ENCODE results near the gene PACSIN1. TPM values are rescaled to one million over a fixed set of nuclear protein-coding genes. Genes with fewer than 3 reads are reported as not detected.

Gene PACSIN1
- total RNA-seq, 1 experiment from 2014 or later, result not detected

- Histone ChIP-seq H3K9me3 (replicated peaks) (no peaks in the 10 kb centered on the region), H3K4me3 (no peak overlapping the region), H3K27me3 (replicated peaks) (no peaks in the 10 kb centered on the region), H3K36me3 (no peaks in the 10 kb centered on the region), H3K27ac (no peak overlapping the region), H3K4me1 (replicated peaks) (no peaks in the 10 kb centered on the region)
- no peak for DNase-seq (ENCODE audit: low read depth in 1 of 2, low spot score in 2 of 2)
Measured at GRCh38 chr6:34549804-34550202, 83.9 kb downstream of the PACSIN1 start.

GRCh38 chr6:34551720-34552119, 85.8 kb downstream of the PACSIN1 start:
- no peaks in the 10 kb centered on the region for H3K9me3 ChIP-seq (replicated peaks)
- H3K27ac ChIP-seq, result no peak overlapping the region
- no peaks in the 10 kb centered on the region for H3K27me3 ChIP-seq (replicated peaks)
- H3K4me1 ChIP-seq (replicated peaks), result no peaks in the 10 kb centered on the region
- H3K4me3 ChIP-seq, result no peak overlapping the region
- no peak for DNase-seq (ENCODE audit: low read depth in 1 of 2, low spot score in 2 of 2)
- no peaks in the 10 kb centered on the region for H3K36me3 ChIP-seq

- Histone ChIP-seq H3K27me3 (replicated peaks) (no peaks in the 10 kb centered on the region), H3K36me3 (no peaks in the 10 kb centered on the region), H3K4me3 (no peak overlapping the region), H3K4me1 (replicated peaks) (no peaks in the 10 kb centered on the region), H3K9me3 (replicated peaks) (no peaks in the 10 kb centered on the region), H3K27ac (no peak overlapping the region)
- DNase-seq (ENCODE audit: low read depth in 1 of 2, low spot score in 2 of 2), result no peak
Measured at GRCh38 chr6:34552620-34553019, 86.7 kb downstream of the PACSIN1 start.

- Histone ChIP-seq H3K27ac (no peak overlapping the region), H3K27me3 (replicated peaks) (no peaks in the 10 kb centered on the region), H3K4me1 (replicated peaks) (no peaks in the 10 kb centered on the region), H3K4me3 (no peak overlapping the region), H3K36me3 (no peaks in the 10 kb centered on the region), H3K9me3 (replicated peaks) (no peaks in the 10 kb centered on the region)
- DNase-seq (ENCODE audit: low read depth in 1 of 2, low spot score in 2 of 2), result no peak
Measured at GRCh38 chr6:34553146-34553545, 87.3 kb downstream of the PACSIN1 start.

- Histone ChIP-seq H3K36me3 (no peaks in the 10 kb centered on the region), H3K27ac (no peak overlapping the region), H3K4me3 (no peak overlapping the region), H3K27me3 (replicated peaks) (no peaks in the 10 kb centered on the region), H3K9me3 (replicated peaks) (no peaks in the 10 kb centered on the region), H3K4me1 (replicated peaks) (no peaks in the 10 kb centered on the region)
- no peak for DNase-seq (ENCODE audit: low read depth in 1 of 2, low spot score in 2 of 2)
Measured at GRCh38 chr6:34553750-34554149, 87.9 kb downstream of the PACSIN1 start.

GRCh38 chr6:34554291-34555006, 88.6 kb downstream of the PACSIN1 start:
- no peaks in the 10 kb centered on the region for H3K9me3 ChIP-seq (replicated peaks)
- H3K27me3 ChIP-seq (replicated peaks), result no peaks in the 10 kb centered on the region
- no peak overlapping the region for H3K27ac ChIP-seq
- no peak overlapping the region for H3K4me3 ChIP-seq
- H3K36me3 ChIP-seq, result no peaks in the 10 kb centered on the region
- H3K4me1 ChIP-seq (replicated peaks), result no peaks in the 10 kb centered on the region
- DNase-seq (ENCODE audit: low read depth in 1 of 2, low spot score in 2 of 2), result no peak

GRCh38 chr6:34555007-34555322, 89.1 kb downstream of the PACSIN1 start:
- Histone ChIP-seq H3K9me3 (replicated peaks) (no peaks in the 10 kb centered on the region), H3K27ac (no peak overlapping the region), H3K27me3 (replicated peaks) (no peaks in the 10 kb centered on the region), H3K4me1 (replicated peaks) (no peaks in the 10 kb centered on the region), H3K36me3 (no peaks in the 10 kb centered on the region), H3K4me3 (no peak overlapping the region)
- DNase-seq (ENCODE audit: low read depth in 1 of 2, low spot score in 2 of 2), result no peak

GRCh38 chr6:34555328-34555727, 89.5 kb downstream of the PACSIN1 start:
- H3K4me3 ChIP-seq, result no peak overlapping the region
- no peak for DNase-seq (ENCODE audit: low read depth in 1 of 2, low spot score in 2 of 2)

GRCh38 chr6:34556031-34556471, 90.2 kb downstream of the PACSIN1 start, which contains the start of gene SPDEF:
SPDEF (minus strand) TSS chr6:34556329; CDS start chr6:34544455, 11,874 bp downstream.
- H3K9me3 ChIP-seq (replicated peaks), result no peaks in the 10 kb centered on the region
- no peaks in the 10 kb centered on the region for H3K4me1 ChIP-seq (replicated peaks)
- no peaks in the 10 kb centered on the region for H3K36me3 ChIP-seq
- DNase-seq (ENCODE audit: low read depth in 1 of 2, low spot score in 2 of 2), result no peak
- H3K4me3 ChIP-seq, result no peak within 1 kb of the TSS
- H3K27me3 ChIP-seq (replicated peaks), result no peaks in the 10 kb centered on the region
- H3K27ac ChIP-seq, result no peak within 1 kb of the TSS

More at GRCh38 chr6:34555328-34555727, 89.5 kb downstream of the PACSIN1 start:
- Histone ChIP-seq H3K27ac (no peak overlapping the region), H3K4me1 (replicated peaks) (no peaks in the 10 kb centered on the region), H3K36me3 (no peaks in the 10 kb centered on the region), H3K27me3 (replicated peaks) (no peaks in the 10 kb centered on the region), H3K9me3 (replicated peaks) (no peaks in the 10 kb centered on the region)

GRCh38 chr6:34556493-34556892, 90.6 kb downstream of the PACSIN1 start:
- H3K27ac ChIP-seq, result no peak overlapping the region
- no peaks in the 10 kb centered on the region for H3K27me3 ChIP-seq (replicated peaks)
- no peaks in the 10 kb centered on the region for H3K4me1 ChIP-seq (replicated peaks)
- no peaks in the 10 kb centered on the region for H3K9me3 ChIP-seq (replicated peaks)
- no peak overlapping the region for H3K4me3 ChIP-seq
- no peaks in the 10 kb centered on the region for H3K36me3 ChIP-seq
- no peak for DNase-seq (ENCODE audit: low read depth in 1 of 2, low spot score in 2 of 2)

- no peak for DNase-seq (ENCODE audit: low read depth in 1 of 2, low spot score in 2 of 2)
- Histone ChIP-seq H3K9me3 (replicated peaks) (no peaks in the 10 kb centered on the region), H3K36me3 (no peaks in the 10 kb centered on the region), H3K27ac (no peak overlapping the region), H3K27me3 (replicated peaks) (no peaks in the 10 kb centered on the region), H3K4me3 (no peak overlapping the region), H3K4me1 (replicated peaks) (no peaks in the 10 kb centered on the region)
Measured at GRCh38 chr6:34557228-34557627, 91.4 kb downstream of the PACSIN1 start.

GRCh38 chr6:34558172-34558714, 92.4 kb downstream of the PACSIN1 start:
- Histone ChIP-seq H3K4me3 (no peak overlapping the region), H3K9me3 (replicated peaks) (no peaks in the 10 kb centered on the region), H3K27me3 (replicated peaks) (no peaks in the 10 kb centered on the region), H3K36me3 (no peaks in the 10 kb centered on the region), H3K27ac (no peak overlapping the region), H3K4me1 (replicated peaks) (no peaks in the 10 kb centered on the region)
- DNase-seq (ENCODE audit: low read depth in 1 of 2, low spot score in 2 of 2), result no peak

GRCh38 chr6:34559651-34560365, 93.9 kb downstream of the PACSIN1 start:
- no peaks in the 10 kb centered on the region for H3K27me3 ChIP-seq (replicated peaks)
- DNase-seq (ENCODE audit: low read depth in 1 of 2, low spot score in 2 of 2), result no peak
- H3K4me3 ChIP-seq, result no peak overlapping the region
- no peaks in the 10 kb centered on the region for H3K36me3 ChIP-seq
- no peaks in the 10 kb centered on the region for H3K9me3 ChIP-seq (replicated peaks)
- H3K27ac ChIP-seq, result no peak overlapping the region
- no peaks in the 10 kb centered on the region for H3K4me1 ChIP-seq (replicated peaks)

Data from SJSA1 (cell line).